Natural killer cell (primary cell): ENCODE data around the gene CPLANE1. TPM values are rescaled to one million over a fixed set of nuclear protein-coding genes. Genes with fewer than 3 reads are reported as not detected.
A peak's percentile ranks its signal among the peaks of the same experiment; 100 is the strongest.

ENCODE experiments used
- ATAC-seq, 3 donors: fragments of 150-1000 bp in 2 of 3; fragments of 200-7000 bp in 1 of 3; cut with Tn5 transposase; 1 replicate in 1 of 3; 2 replicates in 2 of 3; pipeline ENCODE4 v1.10.0; 2021; ENCODE audit warnings: mild to moderate bottlenecking in 2 of 3, moderate library complexity in 2 of 3
- DNase-seq, 2 donors: peaks; one replicate each; pipeline versions ENCODE4 v3.0.0 to v3.0.0-alpha.2; 2013 to 2021; ENCODE audit warnings: mixed read lengths in 1 of 2
- H3K27ac ChIP-seq: one replicate; pipeline ENCODE4 v1.5.1; 2013; ENCODE audit warnings: mild to moderate bottlenecking, low read length
- H3K27me3 ChIP-seq: one replicate; pipeline ENCODE4 v1.6.1; 2013; ENCODE audit warnings: low read length; ENCODE audit not compliant: control insufficient read depth, insufficient read depth
- H3K36me3 ChIP-seq: one replicate; pipeline ENCODE4 v1.6.1; 2013; ENCODE audit warnings: low read length; ENCODE audit not compliant: control insufficient read depth, insufficient read depth
- H3K4me1 ChIP-seq: one replicate; pipeline ENCODE4 v1.6.1; 2013; ENCODE audit warnings: low read length; ENCODE audit not compliant: control insufficient read depth, insufficient read depth
- H3K4me3 ChIP-seq: one replicate; pipeline ENCODE4 v1.5.1; 2013; ENCODE audit warnings: low read length
- H3K9me3 ChIP-seq: one replicate; pipeline ENCODE4 v1.6.1; 2013; ENCODE audit warnings: low read length; ENCODE audit not compliant: control insufficient read depth, insufficient read depth
- H3K27ac Mint-ChIP-seq, 2 donors: one replicate each; pipeline ENCODE4 v1.8.0; 2022; ENCODE audit warnings: mild to moderate bottlenecking in 2 of 2, mixed read lengths in 2 of 2, moderate library complexity in 1 of 2
- H3K27me3 Mint-ChIP-seq, 2 donors: one replicate each; pipeline ENCODE4 v1.8.0; 2022; ENCODE audit warnings: low read depth in 2 of 2, mixed read lengths in 2 of 2
- H3K36me3 Mint-ChIP-seq: one replicate; pipeline ENCODE4 v1.8.0; 2022; ENCODE audit warnings: mixed read lengths
- H3K4me1 Mint-ChIP-seq, 2 donors: one replicate each; pipeline ENCODE4 v1.8.0; 2022; ENCODE audit warnings: mixed read lengths in 2 of 2
- H3K4me3 Mint-ChIP-seq: one replicate; pipeline ENCODE4 v1.8.0; 2022; ENCODE audit warnings: mild to moderate bottlenecking, moderate library complexity, mixed read lengths
- H3K9me3 Mint-ChIP-seq, 2 donors: one replicate each; pipeline ENCODE4 v1.8.0; 2022; ENCODE audit warnings: mixed read lengths in 2 of 2
- WGBS: methylation state at CpG from one replicate; pipeline ENCODE4 v1.1.7; 2013; ENCODE audit warnings: missing lambda C conversion rate; ENCODE audit not compliant: insufficient coverage; 5-methylcytosine and 5-hydroxymethylcytosine counted together
- intact Hi-C: fragments of 100-400 bp; cut with micrococcal nuclease; formaldehyde crosslinking; loops from one replicate; pipeline ENCODE4 v1.14.2; 2022
- total RNA-seq, 4 donors: library from RNA; stranded (reverse); fragments of 120-200 nt in 1 of 4; gene quantifications; one replicate each; pipeline versions ENCODE4 v1.2.3 to v1.2.4, GENCODE V29; 2013 to 2022
- TF ChIP-seq, protein P1 (sequence below): fragments of 200-600 bp; IDR thresholded peaks from one replicate; pipeline ENCODE4 v1.8.0; 2022; ENCODE audit warnings: antibody characterized with exemption

CPLANE1 gene
- total RNA-seq, 3 donors from 2014 or later (not counting 1 experiment from before 2014, with no cell fraction given) = 19.3 to 24.7 (median 19.4) TPM

DNA sequence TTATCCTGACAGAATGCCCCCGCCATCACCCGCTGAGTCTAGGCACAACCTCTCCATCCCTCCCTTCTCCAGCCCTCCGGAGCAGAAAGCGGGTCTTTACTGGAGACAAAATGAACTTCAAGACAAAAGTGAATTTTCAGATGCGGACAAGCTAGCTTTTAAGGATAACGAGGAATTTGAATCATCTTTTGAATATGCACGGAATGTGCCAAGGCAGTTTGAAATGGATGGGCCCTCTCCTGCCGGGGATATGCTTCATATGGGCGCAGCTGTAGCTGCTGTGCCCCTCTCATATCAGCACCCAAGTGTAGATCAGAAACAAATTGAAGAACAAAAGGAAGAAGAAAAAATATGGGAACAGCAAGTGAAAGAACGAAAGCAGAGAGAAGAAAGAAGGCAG, 37.5 kb downstream of the CPLANE1 start:
- WGBS = 95% methylated on average over 10 of the region's 10 CpGs
- intact Hi-C loops = no loop called here

DNA sequence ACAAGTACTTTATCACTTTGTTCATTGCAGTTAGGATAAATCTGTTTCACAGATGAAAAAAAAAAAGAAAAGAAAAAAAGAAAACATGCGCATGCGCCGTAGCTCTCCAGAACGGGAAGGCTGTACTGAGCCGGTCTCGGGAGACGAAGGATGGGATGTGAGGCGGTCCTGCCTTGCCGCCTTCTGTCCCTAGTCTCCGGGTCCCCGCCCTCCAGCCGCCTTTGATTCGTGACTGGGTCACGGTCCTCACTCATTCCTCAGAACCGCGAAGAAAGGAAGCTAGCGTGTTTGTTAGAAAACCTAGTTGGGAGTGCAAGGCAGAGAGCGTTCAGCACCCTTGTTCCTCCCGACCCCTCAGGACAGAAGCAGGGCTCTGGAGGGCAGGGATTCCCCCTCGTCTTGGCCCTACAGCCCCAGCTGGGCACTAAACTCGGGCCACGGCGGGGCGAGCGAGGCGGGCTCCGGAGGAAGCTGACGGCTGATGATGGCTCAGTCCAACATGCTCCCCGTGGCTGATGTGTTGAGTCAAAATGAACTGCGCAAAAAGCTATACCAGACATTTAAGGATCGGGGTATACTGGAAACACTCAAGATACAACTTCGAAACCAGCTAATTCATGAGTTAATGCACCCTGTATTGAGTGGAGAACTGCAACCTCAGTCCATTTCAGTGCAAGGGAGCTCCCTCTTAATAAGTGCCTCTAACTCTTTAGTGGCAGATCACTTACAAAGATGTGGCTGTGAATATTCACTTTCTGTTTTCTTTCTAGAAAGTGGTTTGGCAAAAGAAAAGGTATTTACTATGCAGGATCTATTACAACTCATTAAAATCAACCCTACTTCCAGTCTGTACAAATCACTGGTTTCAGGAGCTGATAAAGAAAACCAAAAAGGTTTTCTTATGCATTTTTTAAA, 40.0 kb downstream of the CPLANE1 start:
- Histone ChIP-seq H3K27me3 (no peaks in the 10 kb centered on the region), H3K36me3 (peaks cover 5% of the 10 kb centered on the region), H3K4me1 (peaks cover 5% of the 10 kb centered on the region), H3K9me3 (no peaks in the 10 kb centered on the region), H3K4me3 (peak overlapping the region; percentile 22), H3K27ac (peak overlapping the region; percentile 5)
- Mint-ChIP-seq H3K9me3 (no peaks in the 10 kb centered on the region), H3K36me3 (peaks cover 24% of the 10 kb centered on the region), H3K27ac (peak overlapping the region; percentile 34 to 43), H3K4me3 (peak overlapping the region; percentile 82), H3K27me3 (no peaks in the 10 kb centered on the region), H3K4me1 (peaks cover 0 to under 1% of the 10 kb centered on the region in 2 donors)
- ATAC-seq (peak in 2 of 3 donors; percentile 54 to 55), DNase-seq (peak in 1 of 2 donors; percentile 56)
- TF ChIP-seq, protein P1, sequence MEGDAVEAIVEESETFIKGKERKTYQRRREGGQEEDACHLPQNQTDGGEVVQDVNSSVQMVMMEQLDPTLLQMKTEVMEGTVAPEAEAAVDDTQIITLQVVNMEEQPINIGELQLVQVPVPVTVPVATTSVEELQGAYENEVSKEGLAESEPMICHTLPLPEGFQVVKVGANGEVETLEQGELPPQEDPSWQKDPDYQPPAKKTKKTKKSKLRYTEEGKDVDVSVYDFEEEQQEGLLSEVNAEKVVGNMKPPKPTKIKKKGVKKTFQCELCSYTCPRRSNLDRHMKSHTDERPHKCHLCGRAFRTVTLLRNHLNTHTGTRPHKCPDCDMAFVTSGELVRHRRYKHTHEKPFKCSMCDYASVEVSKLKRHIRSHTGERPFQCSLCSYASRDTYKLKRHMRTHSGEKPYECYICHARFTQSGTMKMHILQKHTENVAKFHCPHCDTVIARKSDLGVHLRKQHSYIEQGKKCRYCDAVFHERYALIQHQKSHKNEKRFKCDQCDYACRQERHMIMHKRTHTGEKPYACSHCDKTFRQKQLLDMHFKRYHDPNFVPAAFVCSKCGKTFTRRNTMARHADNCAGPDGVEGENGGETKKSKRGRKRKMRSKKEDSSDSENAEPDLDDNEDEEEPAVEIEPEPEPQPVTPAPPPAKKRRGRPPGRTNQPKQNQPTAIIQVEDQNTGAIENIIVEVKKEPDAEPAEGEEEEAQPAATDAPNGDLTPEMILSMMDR = no peak
- WGBS = 71% methylated on average over 32 of the region's 32 CpGs
- intact Hi-C loops = no loop called here

More for the DNA sequence above, 37.5 kb downstream of the CPLANE1 start:
- peaks cover 6 to 8% of the 10 kb centered on the region in 2 donors for H3K4me1 Mint-ChIP-seq
- Histone ChIP-seq H3K27me3 (no peaks in the 10 kb centered on the region), H3K27ac (no peak overlapping the region), H3K9me3 (no peaks in the 10 kb centered on the region), H3K36me3 (peaks cover 3% of the 10 kb centered on the region), H3K4me3 (no peak overlapping the region), H3K4me1 (peaks cover 11% of the 10 kb centered on the region)
- ATAC-seq = no peak
- H3K4me3 Mint-ChIP-seq = no peak overlapping the region
- peaks cover 17% of the 10 kb centered on the region for H3K36me3 Mint-ChIP-seq
- no peak overlapping the region for H3K27ac Mint-ChIP-seq
- no peak for DNase-seq
- no peaks in the 10 kb centered on the region for H3K27me3 Mint-ChIP-seq
- TF ChIP-seq, protein P1 = no peak
- H3K9me3 Mint-ChIP-seq = no peaks in the 10 kb centered on the region

DNA sequence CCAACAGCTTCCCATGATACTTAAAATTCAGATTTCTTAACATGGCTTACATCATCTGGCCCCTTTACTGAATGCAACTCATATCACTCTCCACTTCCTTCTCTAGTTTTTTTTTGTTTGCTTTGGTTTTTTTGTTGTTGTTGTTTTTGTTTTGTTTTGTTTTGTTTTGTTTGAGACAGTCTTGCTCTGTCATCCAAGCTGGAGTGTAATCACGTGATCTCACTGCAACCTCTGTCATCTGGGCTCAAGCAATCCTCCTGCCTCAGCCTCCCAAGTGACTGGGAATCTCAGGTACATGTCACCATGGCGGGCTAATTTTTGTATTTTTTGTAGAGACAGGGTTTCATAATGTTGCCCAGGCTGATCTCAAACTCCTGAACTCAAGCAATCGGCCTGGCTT, 41.4 kb downstream of the CPLANE1 start:
- no peaks in the 10 kb centered on the region for H3K27me3 Mint-ChIP-seq
- peaks cover 24% of the 10 kb centered on the region for H3K36me3 Mint-ChIP-seq
- Histone ChIP-seq H3K36me3 (peaks cover 5% of the 10 kb centered on the region), H3K27ac (no peak overlapping the region), H3K27me3 (no peaks in the 10 kb centered on the region), H3K4me1 (peaks cover 2% of the 10 kb centered on the region), H3K4me3 (no peak overlapping the region), H3K9me3 (no peaks in the 10 kb centered on the region)
- H3K27ac Mint-ChIP-seq = no peak overlapping the region
- H3K9me3 Mint-ChIP-seq = no peaks in the 10 kb centered on the region
- no peak for ATAC-seq
- no peak for DNase-seq
- H3K4me1 Mint-ChIP-seq = no peaks in the 10 kb centered on the region
- TF ChIP-seq, protein P1 = no peak
- no peak overlapping the region for H3K4me3 Mint-ChIP-seq
- intact Hi-C loops = no loop called here
- WGBS = 100% methylated on average over 2 of the region's 3 CpGs
